GM19035 (cell line): ENCODE measurements around the gene KIAA1191.
"Not testable (repeated sequence)": the region's sequence is repeated elsewhere in the genome, so short reads cannot be mapped to it uniquely, and the experiment has no call there.

Experiments used
- ATAC-seq: cut with Tn5 transposase; IDR thresholded peaks from one replicate; pipeline ENCODE4 v1.9.1; 2021; ENCODE audit not compliant: unreplicated experiment

Gene KIAA1191

DNA sequence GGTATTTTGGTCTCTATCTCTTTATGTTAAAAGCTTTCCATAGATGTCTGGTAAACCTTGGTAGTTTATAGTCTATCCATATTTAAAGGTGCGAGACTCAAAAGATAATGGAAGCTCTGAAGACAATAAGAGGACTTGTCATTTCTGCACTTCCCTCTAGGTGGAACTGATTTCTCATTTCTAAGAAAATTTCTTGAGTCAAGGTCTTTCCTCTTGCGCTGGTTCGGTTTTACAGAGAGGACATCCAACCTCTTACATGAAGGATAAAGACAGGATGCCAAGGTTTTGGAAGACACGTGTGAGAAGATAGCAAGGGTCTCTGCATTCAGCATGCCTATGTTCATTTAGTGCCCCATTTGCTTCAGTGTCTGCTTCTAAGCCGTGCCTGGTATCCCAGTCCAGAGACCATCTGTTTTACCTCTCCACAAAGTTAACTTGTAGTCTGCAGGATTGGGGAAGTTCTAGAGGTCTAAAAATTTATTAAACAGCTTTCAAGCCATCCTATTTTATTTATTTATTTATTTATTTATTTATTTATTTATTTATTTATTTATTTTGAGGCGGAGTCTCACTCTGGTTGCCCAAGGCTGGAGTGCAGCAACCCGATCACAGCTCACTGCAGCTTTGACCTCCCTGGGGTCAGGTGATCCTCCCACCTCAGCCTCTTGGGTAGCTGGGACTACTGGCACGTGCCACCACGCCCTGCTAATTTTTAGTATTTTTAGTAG is 41.6 kb downstream of the KIAA1191 start:
- no peak for ATAC-seq

GRCh38 chr5:176317534-176318374 is 43.8 kb downstream of the KIAA1191 start:
- no peak for ATAC-seq

- not testable (repeated sequence) for ATAC-seq
These were observed 56.2 kb downstream of the KIAA1191 start for GRCh38 chr5:176305356-176305755.
